HepG2 (cell line): ENCODE data around the gene ATP8A2. TPM values are rescaled to one million over a fixed set of nuclear protein-coding genes. Genes with fewer than 3 reads are reported as not detected.

Experiments
- ATAC-seq: fragments of 200-7000 bp; cut with Tn5 transposase; 3 replicates; pipeline ENCODE4 v1.9.1; 2020; ENCODE audit warnings: mild to moderate bottlenecking, moderate library complexity
- BruUV-seq: library from RNA; stranded (reverse); fragments of 400-500 nt; replicated peaks from 2 replicates; lab custom pipeline; 2021; lab: Mats Ljungman, UMichigan
- CTCF ChIA-PET: fragments of 300-600 bp; formaldehyde crosslinking; extraction: SDS; loops from one replicate; lab custom pipeline; 2021; ENCODE audit warnings: low total read pairs, inconsistent platforms, low intra/inter-chr PET ratio; lab: Yijun Ruan, JAX
- POLR2A ChIA-PET: fragments of 350-600 bp; sonication (Branson Sonifier 250); formaldehyde crosslinking; loops from one replicate; lab custom pipeline; 2020; ENCODE audit warnings: antibody characterized with exemption, inconsistent platforms; lab: Yijun Ruan, JAX
- DNase-seq: peaks from one replicate; pipeline ENCODE4 v3.0.0-alpha.2; 2015; ENCODE audit warnings: low spot score
- FAIRE-seq: peaks from 3 replicates; lab custom pipeline; 2011; peaks lifted over from hg19 to GRCh38; lab: Jason Lieb, UNC
- H2AFZ ChIP-seq: one replicate; pipeline ENCODE4 v1.6.1; 2011; ENCODE audit warnings: low read length, inconsistent platforms
- H3K27ac ChIP-seq: fragments of 300-600 bp; 3 replicates; pipeline ENCODE4 v1.8.0; 2011; ENCODE audit warnings: mixed run types, mild to moderate bottlenecking, mixed read lengths, low read length, inconsistent platforms; ENCODE audit not compliant: insufficient read depth; ENCODE audit errors: extremely low read length
- H3K27me3 ChIP-seq, 2 experiments: fragments of 200-600 bp in 1 of 2; 2 replicates in 1 of 2; 3 replicates in 1 of 2; pipeline versions ENCODE4 v1.6.0 to v1.8.0; 2011; ENCODE audit warnings: low read length in 2 of 2, mild to moderate bottlenecking in 2 of 2, moderate library complexity in 2 of 2, inconsistent platforms in 1 of 2; ENCODE audit not compliant: insufficient read depth in 2 of 2, control insufficient read depth in 1 of 2
- H3K36me3 ChIP-seq, 2 experiments: fragments of 200-600 bp in 1 of 2; replicated peaks in 1 of 2; 2 replicates in 1 of 2; 3 replicates in 1 of 2; pipeline versions ENCODE4 v1.5.1 to v1.8.0; 2011; ENCODE audit warnings: low read length in 2 of 2, inconsistent platforms in 1 of 2; ENCODE audit not compliant: insufficient read depth in 2 of 2, control insufficient read depth in 1 of 2
- H3K4me1 ChIP-seq: 2 replicates; pipeline ENCODE4 v1.5.1; 2012; ENCODE audit warnings: low read length, inconsistent platforms; ENCODE audit not compliant: insufficient read depth
- H3K4me2 ChIP-seq: 2 replicates; pipeline ENCODE4 v1.6.0; 2011; ENCODE audit warnings: low read depth, low read length, inconsistent platforms
- H3K4me3 ChIP-seq, 3 experiments: fragments of 200-600 bp in 1 of 3; sonication (generic), shearing (Covaris generic) in 1 of 3; replicated peaks in 1 of 3; 2 replicates each; pipeline ENCODE4 v1.5.1; 2011 to 2016; ENCODE audit warnings: low read length in 3 of 3, inconsistent platforms in 2 of 3, low read depth in 2 of 3, mild to moderate bottlenecking in 2 of 3, control low read depth in 1 of 3, mixed read lengths in 1 of 3; ENCODE audit not compliant: insufficient read depth in 1 of 3
- H3K79me2 ChIP-seq: one replicate; pipeline ENCODE4 v1.6.1; 2011; ENCODE audit warnings: low read length, inconsistent platforms; ENCODE audit not compliant: insufficient read depth
- H3K9ac ChIP-seq: 2 replicates; pipeline ENCODE4 v1.6.0; 2011; ENCODE audit warnings: mild to moderate bottlenecking, low read depth, low read length, inconsistent platforms; ENCODE audit not compliant: insufficient read depth
- H3K9me3 ChIP-seq: 2 replicates; pipeline ENCODE4 v1.5.1; 2012; ENCODE audit warnings: mild to moderate bottlenecking, low read length
- H4K20me1 ChIP-seq: 2 replicates; pipeline ENCODE4 v1.6.0; 2011; ENCODE audit warnings: inconsistent platforms, mild to moderate bottlenecking, low read length, moderate library complexity; ENCODE audit not compliant: insufficient read depth
- ARNT2 ChIP-seq: sonication (generic); formaldehyde crosslinking; IDR thresholded peaks from 2 replicates; pipeline ENCODE4 v1.8.0; 2022; ENCODE audit warnings: mild to moderate bottlenecking, low read depth, missing genetic modification reagents, moderate library complexity
- DZIP1 ChIP-seq: sonication (generic); formaldehyde crosslinking; IDR thresholded peaks from 2 replicates; pipeline ENCODE4 v1.5.0; 2020; ENCODE audit warnings: mild to moderate bottlenecking, missing genetic modification reagents
- HDAC2 ChIP-seq: sonication (generic); formaldehyde crosslinking; IDR thresholded peaks from 2 replicates; pipeline ENCODE4 v1.4.0; 2020; ENCODE audit warnings: missing genetic modification reagents
- IKZF1 ChIP-seq: fragments of 450-650 bp; IDR thresholded peaks from 2 replicates; pipeline ENCODE4 v1.7.1; 2016
- PCBP1 ChIP-seq: fragments of 200-400 bp; formaldehyde crosslinking; IDR thresholded peaks from 2 replicates; pipeline ENCODE4 v1.6.1; 2017; ENCODE audit warnings: mild to moderate bottlenecking, low read depth, low read length, borderline replicate concordance
- SKIL ChIP-seq: sonication (generic); formaldehyde crosslinking; IDR thresholded peaks from 2 replicates; pipeline ENCODE4 v1.8.0; 2022; ENCODE audit warnings: missing genetic modification reagents, mild to moderate bottlenecking, moderate library complexity, borderline replicate concordance
- TBL1XR1 ChIP-seq: fragments of 150-350 bp; IDR thresholded peaks from 2 replicates; pipeline ENCODE4 v1.6.1; 2014; ENCODE audit warnings: borderline replicate concordance, low read length; ENCODE audit not compliant: partially characterized antibody
- YEATS4 ChIP-seq: sonication (generic); formaldehyde crosslinking; IDR thresholded peaks from 2 replicates; pipeline ENCODE4 v1.4.0; 2020; ENCODE audit warnings: missing genetic modification reagents, borderline replicate concordance
- ZBTB3 ChIP-seq: sonication (generic); formaldehyde crosslinking; IDR thresholded peaks from 2 replicates; pipeline ENCODE4 v1.4.0; 2020; ENCODE audit warnings: low read depth, mild to moderate bottlenecking, moderate library complexity, missing genetic modification reagents, borderline replicate concordance
- ZC3H4 ChIP-seq: sonication (generic); formaldehyde crosslinking; IDR thresholded peaks from 2 replicates; pipeline ENCODE4 v1.4.0; 2020; ENCODE audit warnings: missing genetic modification reagents, borderline replicate concordance
- ZNF101 ChIP-seq: sonication (generic); formaldehyde crosslinking; IDR thresholded peaks from 2 replicates; pipeline ENCODE4 v1.4.0; 2020; ENCODE audit warnings: mild to moderate bottlenecking, low read depth, missing genetic modification reagents, borderline replicate concordance
- ZNF720 ChIP-seq: sonication (generic); formaldehyde crosslinking; IDR thresholded peaks from 2 replicates; pipeline ENCODE4 v1.4.0; 2020; ENCODE audit warnings: missing genetic modification reagents
- WGBS: methylation state at CpG from one replicate; pipeline ENCODE4 v1.1.6; 2017; ENCODE audit warnings: low lambda C conversion rate; 5-methylcytosine and 5-hydroxymethylcytosine counted together
- in situ Hi-C: cut with HindIII; loops from 2 replicates; pipeline ENCODE4 v1.10.0; 2017; ENCODE audit warnings: low pct_unique_long_range_greater_than_20kb; ENCODE audit not compliant: extremely low pct_ligation_motif_present
- intact Hi-C: fragments of 100-400 bp; cut with micrococcal nuclease; formaldehyde crosslinking; loops from one replicate; pipeline ENCODE4 v1.10.0; 2022; ENCODE audit not compliant: unreplicated experiment
- polyA plus RNA-seq, 8 experiments: library from polyadenylated mRNA; depleted of rRNA in 3 of 8; stranded (reverse) in 7 of 8; unstranded in 1 of 8; fragments of >200 nt; fragmentation: Illumina TruSeq in 4 of 8; extraction: Trizol in 4 of 8; gene quantifications; 2 replicates each; pipeline versions ENCODE4 v1.2.1 to v1.2.3, GENCODE V29; 2011 to 2016; ENCODE audit warnings: low read depth in 4 of 8, missing spikeins in 1 of 8, mixed read lengths in 1 of 8; ENCODE audit not compliant: insufficient read depth in 1 of 8
- total RNA-seq, 5 experiments: library from RNA; depleted of rRNA; stranded (reverse); fragments of >200 nt; fragmentation: Illumina TruSeq; extraction: Trizol; gene quantifications; 2 replicates each; pipeline ENCODE4 v1.2.3, GENCODE V29; 2016; ENCODE audit warnings: low read depth in 1 of 5

The ATP8A2 gene
- total and polyA plus RNA-seq, 2 of the 13 experiments (the other 11 are each of a cell fraction or from before 2014, with no cell fraction given), result 0.09 TPM; not detected in 1

DNA sequence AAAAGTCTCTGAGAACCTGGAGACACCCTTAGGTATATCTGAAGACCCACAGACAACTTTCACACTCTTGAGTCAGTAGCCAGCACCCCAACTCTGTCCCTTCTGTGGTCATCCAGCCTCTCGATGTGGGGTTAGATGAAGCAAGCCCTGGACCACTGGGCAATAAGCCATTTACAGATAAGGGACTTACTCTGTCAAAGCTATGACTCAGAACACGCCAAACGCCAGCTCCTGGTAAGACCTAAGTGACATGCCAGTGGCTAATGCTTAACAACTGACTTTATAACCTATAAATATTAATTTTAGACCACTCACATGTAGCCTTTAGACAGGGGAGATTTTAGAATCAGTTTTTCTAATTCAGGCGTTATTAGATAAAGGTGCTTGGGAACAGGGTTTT, 594.3 kb downstream of the ATP8A2 start:
- Histone ChIP-seq H3K36me3 (no peaks in the 10 kb centered on the region), H3K79me2 (no peaks in the 10 kb centered on the region), H3K9me3 (no peaks in the 10 kb centered on the region), H4K20me1 (no peaks in the 10 kb centered on the region), H3K4me1 (no peaks in the 10 kb centered on the region), H3K27ac (no peak overlapping the region), H3K4me2 (no peak overlapping the region), H2AFZ (no peak overlapping the region), H3K9ac (no peak overlapping the region), H3K27me3 (peaks cover 0 to 5% of the 10 kb centered on the region in 2 experiments; a peak in 2 of 5 replicates), H3K4me3 (no peak overlapping the region)
- BruUV-seq, result no TSS peak
- DNase-seq (no peak), ATAC-seq (no peak), FAIRE-seq (no peak)
- WGBS, result 1% methylated on average over 4 of the region's 4 CpGs
- in situ Hi-C loops, result no loop called here
- intact Hi-C loops, result no loop called here
- TF ChIP-seq YEATS4 (CRISPR knock-in tag), result no peak
- no peak for TF ChIP-seq PCBP1
- no peak for TF ChIP-seq DZIP1 (CRISPR knock-in tag)
- TF ChIP-seq ZC3H4 (CRISPR knock-in tag), result no peak
- TF ChIP-seq IKZF1, result no peak
- POLR2A ChIA-PET, result no interaction called here
- CTCF ChIA-PET, result no interaction called here

- no peaks in the 10 kb centered on the region for H3K79me2 ChIP-seq
- H3K27me3 ChIP-seq, result peaks cover 0 to 5% of the 10 kb centered on the region in 2 experiments; a peak in 2 of 5 replicates
- no TSS peak for BruUV-seq
- DNase-seq (no peak), FAIRE-seq (no peak), ATAC-seq (no peak)
- intact Hi-C loops (no loop called here), in situ Hi-C loops (no loop called here)
- H3K4me1 ChIP-seq, result no peaks in the 10 kb centered on the region
- POLR2A ChIA-PET, result no interaction called here
- no peak overlapping the region for H3K9ac ChIP-seq
- no peak overlapping the region for H3K27ac ChIP-seq
- no peak overlapping the region for H3K4me3 ChIP-seq
- no peak overlapping the region for H3K4me2 ChIP-seq
- WGBS, result 0% methylated on average over 4 of the region's 4 CpGs
- H3K36me3 ChIP-seq, result no peaks in the 10 kb centered on the region
- H4K20me1 ChIP-seq, result no peaks in the 10 kb centered on the region
- CTCF ChIA-PET, result no interaction called here
- no peak overlapping the region for H2AFZ ChIP-seq
- H3K9me3 ChIP-seq, result no peaks in the 10 kb centered on the region
- TF ChIP-seq HDAC2 (CRISPR knock-in tag) (no peak), SKIL (CRISPR knock-in tag) (no peak), ZBTB3 (CRISPR knock-in tag) (no peak), ARNT2 (CRISPR knock-in tag) (no peak), ZNF101 (no peak), ZNF720 (CRISPR knock-in tag) (no peak), TBL1XR1 (no peak)
Observed at GRCh38 chr13:25967144-25967543, 595.4 kb downstream of the ATP8A2 start.
